ENCODE data around the gene CSPG4. TPM values are rescaled to one million over a fixed set of nuclear protein-coding genes. Genes with fewer than 3 reads are reported as not detected.
"Not testable (repeated sequence)": the region's sequence is repeated elsewhere in the genome, so short reads cannot be mapped to it uniquely, and the experiment has no call there.

Gene CSPG4
- total and polyA plus RNA-seq, 2 donors (not counting 1 experiment from before 2014, with no cell fraction given): 0.03 to 0.15 TPM

- Mint-ChIP-seq H3K4me1 (peaks cover 16% of the 10 kb centered on the region), H3K9me3 (ENCODE audit: insufficient read depth) (no peaks in the 10 kb centered on the region), H3K4me3 (peak overlapping the region; percentile 90), H3K27me3 (peaks cover 11% of the 10 kb centered on the region), H3K27ac (peak overlapping the region; percentile 37)
- no peak for DNase-seq
- Histone ChIP-seq H3K9ac (ENCODE audit: low read length) (peak overlapping the region; percentile 91), H3K4me2 (replicated peaks; ENCODE audit: low read depth, low read length, poor library complexity, severe bottlenecking) (peak overlapping the region; percentile 100), H3K4me3 (ENCODE audit: control extremely low read depth in 1 of 5, extremely low read depth in 1 of 5, insufficient read depth in 1 of 5, low read depth in 2 of 5, low read length in 4 of 5) (peak overlapping the region in 4 of 5 experiments; percentile 77 to 86 (median 82)), H3K79me2 (ENCODE audit: control insufficient read depth, insufficient read depth, low read length) (no peaks in the 10 kb centered on the region), H3K36me3 (replicated peaks in 1 of 2; ENCODE audit: control extremely low read depth in 1 of 2, control insufficient read depth in 1 of 2, extremely low read depth in 1 of 2, insufficient read depth in 2 of 2, low read length in 1 of 2) (no peaks in the 10 kb centered on the region), H3K4me1 (ENCODE audit: control insufficient read depth in 2 of 2, insufficient read depth in 2 of 2, low read length in 2 of 2) (peaks cover 6 to 17% of the 10 kb centered on the region in 2 donors), H3K27ac (ENCODE audit: low read length in 2 of 2) (peak overlapping the region in 1 of 2 donors; percentile 72), H2AFZ (ENCODE audit: insufficient read depth, low read depth, low read length, poor library complexity, severe bottlenecking) (peak overlapping the region; percentile 89), H4K20me1 (ENCODE audit: control insufficient read depth, insufficient read depth, low read length, poor library complexity, severe bottlenecking) (no peaks in the 10 kb centered on the region), H3K9me3 (ENCODE audit: control extremely low read depth in 1 of 3, control insufficient read depth in 2 of 3, insufficient read depth in 1 of 3, low read length in 2 of 3) (no peaks in the 10 kb centered on the region), H3K27me3 (replicated peaks in 1 of 4; ENCODE audit: control extremely low read depth in 1 of 4, control insufficient read depth in 3 of 4, insufficient read depth in 4 of 4, low read length in 3 of 4) (peaks cover 0 to 7% (median 0%) of the 10 kb centered on the region in 4 experiments)
- intact Hi-C loops (cut with micrococcal nuclease): loop anchor here (1.0 to 10.0 kb wide), 4 partner anchors 20 to 1363 kb away; partner anchors contain the start of genes FBXO22 and SIN3A
- ChIA-PET POLR2A (interaction anchor here (0.5 to 1.1 kb wide), 10 partner anchors 14 to 1332 kb away, joined by 3 to 7 read pairs (median 3); partner anchors contain the start of genes IMP3 and MAN2C1), CTCF (interaction anchor here (0.7 to 2.5 kb wide), 4 partner anchors 9 to 401 kb away, joined by 3 to 7 read pairs (median 3); no protein-coding TSS in a partner anchor)
- 5% methylated on average over 43 of the region's 47 CpGs for WGBS (ENCODE audit: insufficient coverage)
- no peak for TF ChIP-seq EZH2 (IDR thresholded peaks at IDR 0.05; ENCODE audit: borderline replicate concordance, insufficient read depth, low read depth, low read length, poor library complexity, severe bottlenecking)
- TF ChIP-seq, protein P1, sequence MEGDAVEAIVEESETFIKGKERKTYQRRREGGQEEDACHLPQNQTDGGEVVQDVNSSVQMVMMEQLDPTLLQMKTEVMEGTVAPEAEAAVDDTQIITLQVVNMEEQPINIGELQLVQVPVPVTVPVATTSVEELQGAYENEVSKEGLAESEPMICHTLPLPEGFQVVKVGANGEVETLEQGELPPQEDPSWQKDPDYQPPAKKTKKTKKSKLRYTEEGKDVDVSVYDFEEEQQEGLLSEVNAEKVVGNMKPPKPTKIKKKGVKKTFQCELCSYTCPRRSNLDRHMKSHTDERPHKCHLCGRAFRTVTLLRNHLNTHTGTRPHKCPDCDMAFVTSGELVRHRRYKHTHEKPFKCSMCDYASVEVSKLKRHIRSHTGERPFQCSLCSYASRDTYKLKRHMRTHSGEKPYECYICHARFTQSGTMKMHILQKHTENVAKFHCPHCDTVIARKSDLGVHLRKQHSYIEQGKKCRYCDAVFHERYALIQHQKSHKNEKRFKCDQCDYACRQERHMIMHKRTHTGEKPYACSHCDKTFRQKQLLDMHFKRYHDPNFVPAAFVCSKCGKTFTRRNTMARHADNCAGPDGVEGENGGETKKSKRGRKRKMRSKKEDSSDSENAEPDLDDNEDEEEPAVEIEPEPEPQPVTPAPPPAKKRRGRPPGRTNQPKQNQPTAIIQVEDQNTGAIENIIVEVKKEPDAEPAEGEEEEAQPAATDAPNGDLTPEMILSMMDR (IDR thresholded peaks at IDR 0.05): no peak
- ATAC-seq (ENCODE audit: low read depth): no peak
Observed at GRCh38 chr15:75738014-75738646, 25.5 kb upstream of the CSPG4 start.

GRCh38 chr15:75737116-75738013 is 24.7 kb upstream of the CSPG4 start:
- peak; percentile 14 for DNase-seq
- H3K4me2 ChIP-seq (replicated peaks; ENCODE audit: low read depth, low read length, poor library complexity, severe bottlenecking): peak overlapping the region; percentile 100
- intact Hi-C loops (cut with micrococcal nuclease): loop anchor here (1.0 to 10.0 kb wide), 4 partner anchors 21 to 1363 kb away; partner anchors contain the start of genes FBXO22 and SIN3A
- ChIA-PET POLR2A (interaction anchor here (0.5 kb wide), 1 partner anchor 302 kb away, joined by 7 read pairs; no protein-coding TSS in a partner anchor), CTCF (interaction anchor here (2.5 kb wide), 1 partner anchor 65 kb away, joined by 7 read pairs; no protein-coding TSS in a partner anchor)
- ATAC-seq (ENCODE audit: low read depth); H3K79me2 ChIP-seq (ENCODE audit: control insufficient read depth, insufficient read depth, low read length); H3K9me3 Mint-ChIP-seq (ENCODE audit: insufficient read depth); H3K36me3 ChIP-seq (replicated peaks in 1 of 2; ENCODE audit: control extremely low read depth in 1 of 2, control insufficient read depth in 1 of 2, extremely low read depth in 1 of 2, insufficient read depth in 2 of 2, low read length in 1 of 2); H3K9me3 ChIP-seq (ENCODE audit: control extremely low read depth in 1 of 3, control insufficient read depth in 2 of 3, insufficient read depth in 1 of 3, low read length in 2 of 3); H3K27ac ChIP-seq (ENCODE audit: low read length in 2 of 2); H3K27me3 ChIP-seq (replicated peaks in 1 of 4; ENCODE audit: control extremely low read depth in 1 of 4, control insufficient read depth in 3 of 4, insufficient read depth in 4 of 4, low read length in 3 of 4); H4K20me1 ChIP-seq (ENCODE audit: control insufficient read depth, insufficient read depth, low read length, poor library complexity, severe bottlenecking): not testable (repeated sequence)
- peak overlapping the region; percentile 91 for H3K9ac ChIP-seq (ENCODE audit: low read length)
- Mint-ChIP-seq H3K27ac (peak overlapping the region; percentile 37), H3K4me1 (peaks cover 23% of the 10 kb centered on the region), H3K27me3 (peaks cover 15% of the 10 kb centered on the region), H3K4me3 (peak overlapping the region; percentile 90)
- peak overlapping the region; percentile 89 for H2AFZ ChIP-seq (ENCODE audit: insufficient read depth, low read depth, low read length, poor library complexity, severe bottlenecking)
- H3K4me3 ChIP-seq (ENCODE audit: control extremely low read depth in 1 of 5, extremely low read depth in 1 of 5, insufficient read depth in 1 of 5, low read depth in 2 of 5, low read length in 4 of 5): peak overlapping the region in 4 of 5 experiments; percentile 77 to 86 (median 82)
- 95% methylated on average over 8 of the region's 14 CpGs for WGBS (ENCODE audit: insufficient coverage)
- H3K4me1 ChIP-seq (ENCODE audit: control insufficient read depth in 2 of 2, insufficient read depth in 2 of 2, low read length in 2 of 2): peaks cover 6 to 23% of the 10 kb centered on the region in 2 donors
